Measurements from ENCODE around the gene DIPK1B. TPM values are rescaled to one million over a fixed set of nuclear protein-coding genes. Genes with fewer than 3 reads are reported as not detected.

DIPK1B gene
- total and polyA plus RNA-seq, 12 donors, result 15.7 to 37.9 (median 18.3) TPM

- H3K27ac ChIP-seq, result peak overlapping the region; percentile 47 to 92 (median 86)
- peak in 3 of 8 donors; percentile 1 to 12 (median 7) for ATAC-seq
- WGBS, 2 donors, result 5 to 6% methylated on average over 45 to 56 of the region's 56 CpGs
Observed at GRCh38 chr9:136712690-136713544, 545 bp downstream of the DIPK1B start.

GRCh38 chr9:136713550-136713949, 1.2 kb downstream of the DIPK1B start:
- TF ChIP-seq CTCF (IDR thresholded peaks at IDR 0.05), result no peak
- H3K4me3 ChIP-seq, result peak overlapping the region; percentile 54 to 90 (median 73)
- H3K9me3 ChIP-seq, result no peaks in the 10 kb centered on the region
- H3K27ac ChIP-seq, result peak overlapping the region; percentile 47 to 92 (median 86)
- DNase-seq (peak in 1 of 2 donors; percentile 64), ATAC-seq (peak in 6 of 8 donors; percentile 7 to 38 (median 14))
- intact Hi-C loops (cut with DNase I), result loop anchor here in 1 of 10 donors (5.0 kb wide), 1 partner anchor 56 kb away; no protein-coding TSS in a partner anchor
- H3K36me3 ChIP-seq, result no peaks in the 10 kb centered on the region
- H3K27me3 ChIP-seq, result peaks cover 0 to 54% (median 0%) of the 10 kb centered on the region in 7 donors
- WGBS, 2 donors, result 40 to 44% methylated on average over 8 of the region's 8 CpGs
- H3K4me1 ChIP-seq, result peaks cover 14 to 45% (median 38%) of the 10 kb centered on the region in 9 donors

More at GRCh38 chr9:136712690-136713544, 545 bp downstream of the DIPK1B start:
- H3K4me1 ChIP-seq, result peaks cover 14 to 45% (median 38%) of the 10 kb centered on the region in 9 donors
- no peaks in the 10 kb centered on the region for H3K36me3 ChIP-seq
- H3K27me3 ChIP-seq, result peaks cover 0 to 54% (median 0%) of the 10 kb centered on the region in 7 donors
- H3K4me3 ChIP-seq, result peak overlapping the region; percentile 54 to 90 (median 73)
- intact Hi-C loops (cut with DNase I), result loop anchor here in 1 of 10 donors (5.0 kb wide), 1 partner anchor 56 kb away; no protein-coding TSS in a partner anchor
- H3K9me3 ChIP-seq, result no peaks in the 10 kb centered on the region
- TF ChIP-seq CTCF (IDR thresholded peaks at IDR 0.05), result no peak
- no peak for DNase-seq

GRCh38 chr9:136714096-136714892, 1.9 kb downstream of the DIPK1B start:
- TF ChIP-seq CTCF (IDR thresholded peaks at IDR 0.05), result no peak
- Histone ChIP-seq H3K4me3 (peak overlapping the region in 4 of 10 donors; percentile 69 to 90 (median 72)), H3K9me3 (no peaks in the 10 kb centered on the region), H3K4me1 (peaks cover 14 to 51% (median 43%) of the 10 kb centered on the region in 9 donors), H3K36me3 (no peaks in the 10 kb centered on the region), H3K27me3 (peaks cover 0 to 54% (median 0%) of the 10 kb centered on the region in 7 donors), H3K27ac (peak overlapping the region; percentile 73 to 92 (median 86))
- peak; percentile 60 to 82 for DNase-seq
- peak; percentile 40 to 73 (median 70) for ATAC-seq
- 46 to 61% methylated on average over 17 of the region's 17 CpGs for WGBS, 2 donors
- intact Hi-C loops (cut with DNase I), result loop anchor here in 1 of 10 donors (5.0 kb wide), 1 partner anchor 57 kb away; no protein-coding TSS in a partner anchor

GRCh38 chr9:136714893-136715274, 2.5 kb downstream of the DIPK1B start:
- no peak for DNase-seq

More at GRCh38 chr9:136714893-136715274, 2.5 kb downstream of the DIPK1B start:
- intact Hi-C loops (cut with DNase I), result loop anchor here in 1 of 10 donors (5.0 kb wide), 1 partner anchor 58 kb away; no protein-coding TSS in a partner anchor
- ATAC-seq, result peak in 7 of 8 donors; percentile 8 to 41 (median 19)
- Histone ChIP-seq H3K4me3 (peak overlapping the region in 1 of 10 donors; percentile 9), H3K27me3 (peaks cover 0 to 54% (median 0%) of the 10 kb centered on the region in 7 donors), H3K36me3 (no peaks in the 10 kb centered on the region), H3K4me1 (peaks cover 14 to 55% (median 47%) of the 10 kb centered on the region in 9 donors), H3K27ac (peak overlapping the region; percentile 73 to 92 (median 86)), H3K9me3 (no peaks in the 10 kb centered on the region)
- 52 to 54% methylated on average over 8 of the region's 8 CpGs for WGBS, 2 donors
- no peak for TF ChIP-seq CTCF (IDR thresholded peaks at IDR 0.05)
